GM23338 (cell line): ENCODE results near the gene SMOC2. TPM values are rescaled to one million over a fixed set of nuclear protein-coding genes. Genes with fewer than 3 reads are reported as not detected.
A peak's percentile ranks its signal among the peaks of the same experiment; 100 is the strongest.

Source experiments
- ATAC-seq: fragments of 200-7000 bp; cut with Tn5 transposase; 3 replicates; pipeline ENCODE4 v1.9.1; 2020
- DNase-seq: peaks from one replicate; pipeline ENCODE4 v3.0.0-alpha.2; 2015; ENCODE audit warnings: low spot score
- H2AFZ ChIP-seq: fragments of 200-600 bp; sonication (generic); 2 replicates; pipeline ENCODE4 v1.8.0; 2016; ENCODE audit warnings: antibody characterized with exemption, mild to moderate bottlenecking, moderate library complexity
- H3F3A ChIP-seq: fragments of 200-600 bp; sonication (generic); replicated peaks from 2 replicates; pipeline ENCODE4 v1.8.0; 2017; ENCODE audit warnings: antibody characterized with exemption, mixed run types, low read depth
- H3K27ac ChIP-seq: fragments of 200-600 bp; sonication (generic); 2 replicates; pipeline ENCODE4 v1.6.1; 2016; ENCODE audit warnings: low read depth
- H3K27me3 ChIP-seq: fragments of 200-600 bp; sonication (generic); 2 replicates; pipeline ENCODE4 v1.8.0; 2016; ENCODE audit warnings: mild to moderate bottlenecking, mixed run types, moderate library complexity; ENCODE audit not compliant: insufficient read depth
- H3K36me3 ChIP-seq: fragments of 200-600 bp; sonication (generic); 2 replicates; pipeline ENCODE4 v1.8.0; 2016; ENCODE audit warnings: mild to moderate bottlenecking; ENCODE audit not compliant: insufficient read depth
- H3K4me1 ChIP-seq: fragments of 200-600 bp; sonication (generic); 2 replicates; pipeline ENCODE4 v1.8.0; 2016; ENCODE audit warnings: mild to moderate bottlenecking, moderate library complexity; ENCODE audit not compliant: insufficient read depth
- H3K4me2 ChIP-seq: fragments of 200-600 bp; sonication (generic); 2 replicates; pipeline ENCODE4 v1.7.1; 2017; ENCODE audit warnings: mixed run types
- H3K4me3 ChIP-seq: fragments of 200-600 bp; sonication (generic); 2 replicates; pipeline ENCODE4 v1.6.1; 2016; ENCODE audit warnings: mixed run types
- H3K79me2 ChIP-seq: fragments of 200-600 bp; sonication (generic); replicated peaks from 2 replicates; pipeline ENCODE4 v1.8.0; 2017; ENCODE audit warnings: mild to moderate bottlenecking; ENCODE audit not compliant: insufficient read depth
- H3K9me2 ChIP-seq: fragments of 200-600 bp; sonication (generic); 2 replicates; pipeline ENCODE4 v1.8.0; 2017; ENCODE audit not compliant: insufficient read depth
- H4K20me1 ChIP-seq: fragments of 200-600 bp; sonication (generic); replicated peaks from 2 replicates; pipeline ENCODE4 v1.8.0; 2017; ENCODE audit warnings: mild to moderate bottlenecking; ENCODE audit not compliant: insufficient read depth
- H3K27ac Mint-ChIP-seq: 2 replicates; pipeline ENCODE4 v1.8.0; 2020; ENCODE audit warnings: inconsistent platforms, mild to moderate bottlenecking, moderate library complexity, mixed read lengths
- H3K27me3 Mint-ChIP-seq: 3 replicates; pipeline ENCODE4 v1.8.0; 2022; ENCODE audit warnings: low read depth, mild to moderate bottlenecking, moderate library complexity, mixed read lengths, inconsistent platforms; ENCODE audit not compliant: insufficient read depth, poor library complexity
- H3K36me3 Mint-ChIP-seq: 3 replicates; pipeline ENCODE4 v1.8.0; 2021; ENCODE audit warnings: low read depth, mild to moderate bottlenecking, inconsistent platforms, moderate library complexity, mixed read lengths
- H3K4me1 Mint-ChIP-seq: 3 replicates; pipeline ENCODE4 v1.8.0; 2020; ENCODE audit warnings: mild to moderate bottlenecking, inconsistent platforms, mixed read lengths
- H3K4me3 Mint-ChIP-seq: 3 replicates; pipeline ENCODE4 v1.8.0; 2021; ENCODE audit warnings: moderate library complexity, mild to moderate bottlenecking, inconsistent platforms, mixed read lengths
- H3K9me3 Mint-ChIP-seq: 3 replicates; pipeline ENCODE4 v1.8.0; 2020; ENCODE audit warnings: moderate library complexity, mild to moderate bottlenecking, inconsistent platforms, mixed read lengths
- CREB1 ChIP-seq: fragments of 250-450 bp; sonication (Bioruptor Pico); IDR thresholded peaks from 2 replicates; pipeline ENCODE4 v1.5.0; 2020; ENCODE audit warnings: low read depth, mild to moderate bottlenecking, moderate library complexity
- ETS1 ChIP-seq: IDR thresholded peaks from 2 replicates; pipeline ENCODE4 v1.6.1; 2016; ENCODE audit warnings: antibody characterized with exemption
- EZH2 ChIP-seq: fragments of 200-600 bp; sonication (generic); IDR thresholded peaks from one replicate; pipeline ENCODE4 v1.8.0; 2017; ENCODE audit warnings: antibody characterized with exemption, mild to moderate bottlenecking, low read depth; ENCODE audit not compliant: unreplicated experiment
- EZH2phosphoT487 ChIP-seq: fragments of 200-600 bp; sonication (generic); IDR thresholded peaks from one replicate; pipeline ENCODE4 v1.8.1; 2018; ENCODE audit warnings: antibody characterized with exemption; ENCODE audit not compliant: unreplicated experiment
- JUNB ChIP-seq: IDR thresholded peaks from one replicate; pipeline ENCODE4 v1.6.1; 2016; ENCODE audit warnings: antibody characterized with exemption; ENCODE audit not compliant: unreplicated experiment
- NANOG ChIP-seq: IDR thresholded peaks from 2 replicates; pipeline ENCODE4 v1.6.1; 2016; ENCODE audit warnings: antibody characterized with exemption, borderline replicate concordance
- POLR2AphosphoS5 ChIP-seq: IDR thresholded peaks from 2 replicates; pipeline ENCODE4 v1.6.1; 2016; ENCODE audit warnings: antibody characterized with exemption, low read depth
- STAT1 ChIP-seq: IDR thresholded peaks from one replicate; pipeline ENCODE4 v1.6.1; 2016; ENCODE audit warnings: antibody characterized with exemption; ENCODE audit not compliant: unreplicated experiment
- ZNF114 ChIP-seq: fragments of 250-450 bp; sonication (Bioruptor Pico); IDR thresholded peaks from 2 replicates; pipeline ENCODE4 v1.5.0; 2020; ENCODE audit warnings: mild to moderate bottlenecking, moderate library complexity
- ZNF331 ChIP-seq: fragments of 250-450 bp; sonication (Bioruptor Pico); IDR thresholded peaks from 2 replicates; pipeline ENCODE4 v1.5.0; 2020; ENCODE audit warnings: low read depth, mild to moderate bottlenecking, moderate library complexity
- polyA plus RNA-seq: library from polyadenylated mRNA; unstranded; fragments of >200 nt; fragmentation: Nextera tagmentation; extraction: Ambion mirVana; gene quantifications from 2 replicates; pipeline ENCODE4 v1.2.1, GENCODE V29; 2016
- total RNA-seq: library from RNA; depleted of rRNA; stranded (reverse); fragments of >200 nt; shearing (Covaris generic); gene quantifications from 2 replicates; pipeline ENCODE4 v1.2.3, GENCODE V29; 2014
- TF ChIP-seq, protein P1 (sequence below): fragments of 250-450 bp; sonication (Bioruptor Pico); IDR thresholded peaks from 2 replicates; pipeline ENCODE4 v1.5.0; 2020; ENCODE audit warnings: mild to moderate bottlenecking, moderate library complexity
- TF ChIP-seq, protein P2 (sequence below), 2 experiments: fragments of 200-600 bp in 1 of 2; sonication (generic) in 1 of 2; conservative IDR thresholded peaks; 2 replicates each; pipeline versions ENCODE4 v1.5.1 to v1.6.1; 2016 to 2017; ENCODE audit warnings: antibody characterized with exemption in 2 of 2, low read depth in 2 of 2, mild to moderate bottlenecking in 2 of 2, moderate library complexity in 1 of 2
- TF ChIP-seq, protein P3 (sequence below): IDR thresholded peaks from one replicate; pipeline ENCODE4 v1.6.1; 2018; ENCODE audit warnings: antibody characterized with exemption; ENCODE audit not compliant: unreplicated experiment

The SMOC2 gene
- total and polyA plus RNA-seq, 2 experiments from 2014 or later, result 4.3 to 6.5 TPM

DNA sequence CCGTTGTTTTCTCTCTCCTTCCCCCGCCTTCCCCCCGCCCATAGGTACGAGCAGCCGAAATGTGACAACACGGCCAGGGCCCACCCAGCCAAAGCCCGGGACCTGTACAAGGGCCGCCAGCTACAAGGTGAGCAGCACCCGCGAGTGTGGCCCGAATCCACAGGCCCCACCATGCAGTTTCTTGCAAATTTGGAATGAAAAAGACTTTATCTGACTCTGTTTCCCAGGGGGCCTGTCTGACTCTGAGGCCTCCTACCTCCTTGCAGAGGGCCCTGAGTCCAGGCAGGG, 167.1 kb downstream of the SMOC2 start:
- DNase-seq, result no peak
- ATAC-seq, result peak; percentile 26; the same call in 2 of the 3 replicates
- Histone ChIP-seq H3K27me3 (no peaks in the 10 kb centered on the region), H3K36me3 (no peaks in the 10 kb centered on the region), H3K9me2 (no peaks in the 10 kb centered on the region), H3K4me3 (no peak overlapping the region), H2AFZ (no peak overlapping the region), H4K20me1 (no peaks in the 10 kb centered on the region), H3K4me1 (no peaks in the 10 kb centered on the region), H3F3A (no peaks in the 10 kb centered on the region), H3K27ac (no peak overlapping the region), H3K4me2 (no peak overlapping the region), H3K79me2 (no peaks in the 10 kb centered on the region)
- no peak for TF ChIP-seq NANOG
- TF ChIP-seq JUNB, result no peak
- no peak for TF ChIP-seq CREB1 (CRISPR knock-in tag)
- no peak for TF ChIP-seq ZNF114 (CRISPR knock-in tag)
- TF ChIP-seq STAT1, result no peak
- TF ChIP-seq POLR2AphosphoS5, result no peak
- TF ChIP-seq EZH2, result no peak
- TF ChIP-seq ZNF331 (CRISPR knock-in tag), result no peak
- no peak for TF ChIP-seq ETS1
- TF ChIP-seq, protein P1, sequence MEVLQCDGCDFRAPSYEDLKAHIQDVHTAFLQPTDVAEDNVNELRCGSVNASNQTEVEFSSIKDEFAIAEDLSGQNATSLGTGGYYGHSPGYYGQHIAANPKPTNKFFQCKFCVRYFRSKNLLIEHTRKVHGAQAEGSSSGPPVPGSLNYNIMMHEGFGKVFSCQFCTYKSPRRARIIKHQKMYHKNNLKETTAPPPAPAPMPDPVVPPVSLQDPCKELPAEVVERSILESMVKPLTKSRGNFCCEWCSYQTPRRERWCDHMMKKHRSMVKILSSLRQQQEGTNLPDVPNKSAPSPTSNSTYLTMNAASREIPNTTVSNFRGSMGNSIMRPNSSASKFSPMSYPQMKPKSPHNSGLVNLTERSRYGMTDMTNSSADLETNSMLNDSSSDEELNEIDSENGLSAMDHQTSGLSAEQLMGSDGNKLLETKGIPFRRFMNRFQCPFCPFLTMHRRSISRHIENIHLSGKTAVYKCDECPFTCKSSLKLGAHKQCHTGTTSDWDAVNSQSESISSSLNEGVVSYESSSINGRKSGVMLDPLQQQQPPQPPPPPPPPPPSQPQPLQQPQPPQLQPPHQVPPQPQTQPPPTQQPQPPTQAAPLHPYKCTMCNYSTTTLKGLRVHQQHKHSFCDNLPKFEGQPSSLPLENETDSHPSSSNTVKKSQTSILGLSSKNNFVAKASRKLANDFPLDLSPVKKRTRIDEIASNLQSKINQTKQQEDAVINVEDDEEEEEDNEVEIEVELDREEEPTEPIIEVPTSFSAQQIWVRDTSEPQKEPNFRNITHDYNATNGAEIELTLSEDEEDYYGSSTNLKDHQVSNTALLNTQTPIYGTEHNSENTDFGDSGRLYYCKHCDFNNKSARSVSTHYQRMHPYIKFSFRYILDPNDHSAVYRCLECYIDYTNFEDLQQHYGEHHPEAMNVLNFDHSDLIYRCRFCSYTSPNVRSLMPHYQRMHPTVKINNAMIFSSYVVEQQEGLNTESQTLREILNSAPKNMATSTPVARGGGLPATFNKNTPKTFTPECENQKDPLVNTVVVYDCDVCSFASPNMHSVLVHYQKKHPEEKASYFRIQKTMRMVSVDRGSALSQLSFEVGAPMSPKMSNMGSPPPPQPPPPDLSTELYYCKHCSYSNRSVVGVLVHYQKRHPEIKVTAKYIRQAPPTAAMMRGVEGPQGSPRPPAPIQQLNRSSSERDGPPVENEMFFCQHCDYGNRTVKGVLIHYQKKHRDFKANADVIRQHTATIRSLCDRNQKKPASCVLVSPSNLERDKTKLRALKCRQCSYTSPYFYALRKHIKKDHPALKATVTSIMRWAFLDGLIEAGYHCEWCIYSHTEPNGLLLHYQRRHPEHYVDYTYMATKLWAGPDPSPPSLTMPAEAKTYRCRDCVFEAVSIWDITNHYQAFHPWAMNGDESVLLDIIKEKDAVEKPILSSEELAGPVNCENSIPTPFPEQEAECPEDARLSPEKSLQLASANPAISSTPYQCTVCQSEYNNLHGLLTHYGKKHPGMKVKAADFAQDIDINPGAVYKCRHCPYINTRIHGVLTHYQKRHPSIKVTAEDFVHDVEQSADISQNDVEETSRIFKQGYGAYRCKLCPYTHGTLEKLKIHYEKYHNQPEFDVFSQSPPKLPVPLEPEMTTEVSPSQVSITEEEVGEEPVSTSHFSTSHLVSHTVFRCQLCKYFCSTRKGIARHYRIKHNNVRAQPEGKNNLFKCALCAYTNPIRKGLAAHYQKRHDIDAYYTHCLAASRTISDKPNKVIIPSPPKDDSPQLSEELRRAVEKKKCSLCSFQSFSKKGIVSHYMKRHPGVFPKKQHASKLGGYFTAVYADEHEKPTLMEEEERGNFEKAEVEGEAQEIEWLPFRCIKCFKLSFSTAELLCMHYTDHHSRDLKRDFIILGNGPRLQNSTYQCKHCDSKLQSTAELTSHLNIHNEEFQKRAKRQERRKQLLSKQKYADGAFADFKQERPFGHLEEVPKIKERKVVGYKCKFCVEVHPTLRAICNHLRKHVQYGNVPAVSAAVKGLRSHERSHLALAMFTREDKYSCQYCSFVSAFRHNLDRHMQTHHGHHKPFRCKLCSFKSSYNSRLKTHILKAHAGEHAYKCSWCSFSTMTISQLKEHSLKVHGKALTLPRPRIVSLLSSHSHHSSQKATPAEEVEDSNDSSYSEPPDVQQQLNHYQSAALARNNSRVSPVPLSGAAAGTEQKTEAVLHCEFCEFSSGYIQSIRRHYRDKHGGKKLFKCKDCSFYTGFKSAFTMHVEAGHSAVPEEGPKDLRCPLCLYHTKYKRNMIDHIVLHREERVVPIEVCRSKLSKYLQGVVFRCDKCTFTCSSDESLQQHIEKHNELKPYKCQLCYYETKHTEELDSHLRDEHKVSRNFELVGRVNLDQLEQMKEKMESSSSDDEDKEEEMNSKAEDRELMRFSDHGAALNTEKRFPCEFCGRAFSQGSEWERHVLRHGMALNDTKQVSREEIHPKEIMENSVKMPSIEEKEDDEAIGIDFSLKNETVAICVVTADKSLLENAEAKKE (CRISPR knock-in tag), result no peak
- TF ChIP-seq EZH2phosphoT487, result no peak
- TF ChIP-seq, protein P2, sequence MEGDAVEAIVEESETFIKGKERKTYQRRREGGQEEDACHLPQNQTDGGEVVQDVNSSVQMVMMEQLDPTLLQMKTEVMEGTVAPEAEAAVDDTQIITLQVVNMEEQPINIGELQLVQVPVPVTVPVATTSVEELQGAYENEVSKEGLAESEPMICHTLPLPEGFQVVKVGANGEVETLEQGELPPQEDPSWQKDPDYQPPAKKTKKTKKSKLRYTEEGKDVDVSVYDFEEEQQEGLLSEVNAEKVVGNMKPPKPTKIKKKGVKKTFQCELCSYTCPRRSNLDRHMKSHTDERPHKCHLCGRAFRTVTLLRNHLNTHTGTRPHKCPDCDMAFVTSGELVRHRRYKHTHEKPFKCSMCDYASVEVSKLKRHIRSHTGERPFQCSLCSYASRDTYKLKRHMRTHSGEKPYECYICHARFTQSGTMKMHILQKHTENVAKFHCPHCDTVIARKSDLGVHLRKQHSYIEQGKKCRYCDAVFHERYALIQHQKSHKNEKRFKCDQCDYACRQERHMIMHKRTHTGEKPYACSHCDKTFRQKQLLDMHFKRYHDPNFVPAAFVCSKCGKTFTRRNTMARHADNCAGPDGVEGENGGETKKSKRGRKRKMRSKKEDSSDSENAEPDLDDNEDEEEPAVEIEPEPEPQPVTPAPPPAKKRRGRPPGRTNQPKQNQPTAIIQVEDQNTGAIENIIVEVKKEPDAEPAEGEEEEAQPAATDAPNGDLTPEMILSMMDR (conservative IDR thresholded peaks at IDR 0.05; ENCODE audit: low read depth in 2 of 2), result no peak
- TF ChIP-seq, protein P3, sequence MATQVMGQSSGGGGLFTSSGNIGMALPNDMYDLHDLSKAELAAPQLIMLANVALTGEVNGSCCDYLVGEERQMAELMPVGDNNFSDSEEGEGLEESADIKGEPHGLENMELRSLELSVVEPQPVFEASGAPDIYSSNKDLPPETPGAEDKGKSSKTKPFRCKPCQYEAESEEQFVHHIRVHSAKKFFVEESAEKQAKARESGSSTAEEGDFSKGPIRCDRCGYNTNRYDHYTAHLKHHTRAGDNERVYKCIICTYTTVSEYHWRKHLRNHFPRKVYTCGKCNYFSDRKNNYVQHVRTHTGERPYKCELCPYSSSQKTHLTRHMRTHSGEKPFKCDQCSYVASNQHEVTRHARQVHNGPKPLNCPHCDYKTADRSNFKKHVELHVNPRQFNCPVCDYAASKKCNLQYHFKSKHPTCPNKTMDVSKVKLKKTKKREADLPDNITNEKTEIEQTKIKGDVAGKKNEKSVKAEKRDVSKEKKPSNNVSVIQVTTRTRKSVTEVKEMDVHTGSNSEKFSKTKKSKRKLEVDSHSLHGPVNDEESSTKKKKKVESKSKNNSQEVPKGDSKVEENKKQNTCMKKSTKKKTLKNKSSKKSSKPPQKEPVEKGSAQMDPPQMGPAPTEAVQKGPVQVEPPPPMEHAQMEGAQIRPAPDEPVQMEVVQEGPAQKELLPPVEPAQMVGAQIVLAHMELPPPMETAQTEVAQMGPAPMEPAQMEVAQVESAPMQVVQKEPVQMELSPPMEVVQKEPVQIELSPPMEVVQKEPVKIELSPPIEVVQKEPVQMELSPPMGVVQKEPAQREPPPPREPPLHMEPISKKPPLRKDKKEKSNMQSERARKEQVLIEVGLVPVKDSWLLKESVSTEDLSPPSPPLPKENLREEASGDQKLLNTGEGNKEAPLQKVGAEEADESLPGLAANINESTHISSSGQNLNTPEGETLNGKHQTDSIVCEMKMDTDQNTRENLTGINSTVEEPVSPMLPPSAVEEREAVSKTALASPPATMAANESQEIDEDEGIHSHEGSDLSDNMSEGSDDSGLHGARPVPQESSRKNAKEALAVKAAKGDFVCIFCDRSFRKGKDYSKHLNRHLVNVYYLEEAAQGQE, result no peak
- Mint-ChIP-seq H3K4me1 (peaks cover 15% of the 10 kb centered on the region; the same call in 2 of the 3 replicates), H3K27ac (no peak overlapping the region), H3K27me3 (peaks cover 1% of the 10 kb centered on the region), H3K36me3 (peaks cover 6% of the 10 kb centered on the region; the same call in 2 of the 3 replicates), H3K4me3 (no peak overlapping the region), H3K9me3 (peaks cover 10% of the 10 kb centered on the region)
